ENCODE data around the gene ARHGAP6. TPM values are rescaled to one million over a fixed set of nuclear protein-coding genes. Genes with fewer than 3 reads are reported as not detected.

The ARHGAP6 gene
- total and polyA plus RNA-seq, 4 donors = 3.8 to 5.8 (median 4.2) TPM

- H3K9me3 ChIP-seq (ENCODE audit: control insufficient read depth, insufficient read depth, low read length) = no peaks in the 10 kb centered on the region
- H3K4me3 ChIP-seq (ENCODE audit: low read depth, low read length) = no peak overlapping the region
- no peak overlapping the region for H3K27ac ChIP-seq (ENCODE audit: low read depth, low read length)
- H3K27me3 ChIP-seq (ENCODE audit: control insufficient read depth, insufficient read depth, low read length) = peaks cover 8% of the 10 kb centered on the region
- WGBS (ENCODE audit: insufficient coverage) = 82% methylated on average over 2 of the region's 3 CpGs
- DNase-seq (ENCODE audit: low read depth in 4 of 6, low spot score in 6 of 6) = no peak
- no peaks in the 10 kb centered on the region for H3K36me3 ChIP-seq (ENCODE audit: control insufficient read depth, insufficient read depth, low read length)
- H3K4me1 ChIP-seq (ENCODE audit: control insufficient read depth, insufficient read depth, low read length) = no peaks in the 10 kb centered on the region
These were observed 398.3 kb downstream of the ARHGAP6 start for GRCh38 chrX:11267425-11267824.

DNA sequence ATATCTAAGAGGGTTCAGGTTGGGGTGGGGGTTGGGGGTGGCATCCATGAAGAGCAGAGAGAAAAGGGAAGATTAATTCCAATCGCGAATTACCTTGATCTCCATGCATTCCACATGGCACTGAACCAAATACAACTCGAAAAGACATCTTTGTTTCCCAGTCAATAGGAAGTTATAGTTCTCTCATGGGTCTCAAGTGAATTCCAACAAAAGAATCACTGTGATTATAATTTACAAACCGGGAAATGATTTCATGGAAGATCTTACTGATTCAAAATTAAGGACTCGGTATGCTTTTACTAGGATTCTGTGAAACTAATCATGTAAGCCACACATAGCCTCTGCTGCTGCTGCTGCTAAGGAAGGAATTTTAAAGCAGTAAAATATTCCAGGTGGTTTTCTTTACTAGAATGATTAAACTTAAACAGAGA, 399.1 kb downstream of the ARHGAP6 start:
- H3K36me3 ChIP-seq (ENCODE audit: control insufficient read depth, insufficient read depth, low read length) = no peaks in the 10 kb centered on the region
- no peaks in the 10 kb centered on the region for H3K9me3 ChIP-seq (ENCODE audit: control insufficient read depth, insufficient read depth, low read length)
- peak in 2 of 6 donors; percentile 6 for DNase-seq (ENCODE audit: low read depth in 4 of 6, low spot score in 6 of 6)
- WGBS (ENCODE audit: insufficient coverage) = 80% methylated on average over 1 of the region's 5 CpGs
- no peaks in the 10 kb centered on the region for H3K4me1 ChIP-seq (ENCODE audit: control insufficient read depth, insufficient read depth, low read length)
- peaks cover 8% of the 10 kb centered on the region for H3K27me3 ChIP-seq (ENCODE audit: control insufficient read depth, insufficient read depth, low read length)
- no peak overlapping the region for H3K27ac ChIP-seq (ENCODE audit: low read depth, low read length)
- no peak overlapping the region for H3K4me3 ChIP-seq (ENCODE audit: low read depth, low read length)

GRCh38 chrX:11265352-11265751, 400.4 kb downstream of the ARHGAP6 start:
- DNase-seq (ENCODE audit: low read depth in 4 of 6, low spot score in 6 of 6) = no peak
- Histone ChIP-seq H3K4me3 (ENCODE audit: low read depth, low read length) (no peak overlapping the region), H3K9me3 (ENCODE audit: control insufficient read depth, insufficient read depth, low read length) (no peaks in the 10 kb centered on the region), H3K4me1 (ENCODE audit: control insufficient read depth, insufficient read depth, low read length) (no peaks in the 10 kb centered on the region), H3K36me3 (ENCODE audit: control insufficient read depth, insufficient read depth, low read length) (no peaks in the 10 kb centered on the region), H3K27ac (ENCODE audit: low read depth, low read length) (no peak overlapping the region), H3K27me3 (ENCODE audit: control insufficient read depth, insufficient read depth, low read length) (peaks cover 8% of the 10 kb centered on the region)
- 33% methylated on average over 1 of the region's 3 CpGs for WGBS (ENCODE audit: insufficient coverage)

- Histone ChIP-seq H3K27ac (ENCODE audit: low read depth, low read length) (no peak overlapping the region), H3K9me3 (ENCODE audit: control insufficient read depth, insufficient read depth, low read length) (no peaks in the 10 kb centered on the region), H3K4me1 (ENCODE audit: control insufficient read depth, insufficient read depth, low read length) (no peaks in the 10 kb centered on the region), H3K27me3 (ENCODE audit: control insufficient read depth, insufficient read depth, low read length) (peaks cover 8% of the 10 kb centered on the region), H3K36me3 (ENCODE audit: control insufficient read depth, insufficient read depth, low read length) (no peaks in the 10 kb centered on the region), H3K4me3 (ENCODE audit: low read depth, low read length) (no peak overlapping the region)
- no CpG with 5 or more reads among the region's 1 CpG for WGBS (ENCODE audit: insufficient coverage)
- no peak for DNase-seq (ENCODE audit: low read depth in 4 of 6, low spot score in 6 of 6)
These were observed 400.8 kb downstream of the ARHGAP6 start for GRCh38 chrX:11264925-11265324.

- H3K36me3 ChIP-seq (ENCODE audit: control insufficient read depth, insufficient read depth, low read length) = no peaks in the 10 kb centered on the region
- H3K4me3 ChIP-seq (ENCODE audit: low read depth, low read length) = no peak overlapping the region
- H3K9me3 ChIP-seq (ENCODE audit: control insufficient read depth, insufficient read depth, low read length) = no peaks in the 10 kb centered on the region
- no peak overlapping the region for H3K27ac ChIP-seq (ENCODE audit: low read depth, low read length)
- no peak for DNase-seq (ENCODE audit: low read depth in 4 of 6, low spot score in 6 of 6)
- no peaks in the 10 kb centered on the region for H3K4me1 ChIP-seq (ENCODE audit: control insufficient read depth, insufficient read depth, low read length)
- no CpG with 5 or more reads among the region's 1 CpG for WGBS (ENCODE audit: insufficient coverage)
- H3K27me3 ChIP-seq (ENCODE audit: control insufficient read depth, insufficient read depth, low read length) = peaks cover 3% of the 10 kb centered on the region
These were observed 404.5 kb downstream of the ARHGAP6 start for GRCh38 chrX:11261260-11261659.

DNA sequence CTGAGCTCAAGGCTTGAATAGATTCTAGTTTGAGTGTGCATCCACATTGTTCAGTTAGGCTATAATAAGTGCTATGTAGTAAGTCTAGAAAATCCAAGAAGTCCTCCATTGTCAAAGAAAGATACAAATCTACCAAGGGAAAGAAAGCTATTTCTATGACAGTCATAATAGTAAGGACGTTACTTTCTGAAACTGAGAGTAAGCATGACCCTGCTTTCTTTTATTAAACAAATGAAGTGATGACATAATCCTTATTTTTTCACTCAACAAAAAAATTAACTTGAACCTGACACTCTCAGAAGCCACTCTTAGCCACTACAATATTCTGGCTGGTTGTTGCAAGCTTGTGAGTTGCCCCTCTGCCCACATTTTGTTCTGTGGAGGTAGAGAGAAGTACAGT, 406.3 kb downstream of the ARHGAP6 start:
- no peaks in the 10 kb centered on the region for H3K36me3 ChIP-seq (ENCODE audit: control insufficient read depth, insufficient read depth, low read length)
- WGBS (ENCODE audit: insufficient coverage) = no CpG with 5 or more reads among the region's 1 CpG
- H3K27ac ChIP-seq (ENCODE audit: low read depth, low read length) = no peak overlapping the region

DNA sequence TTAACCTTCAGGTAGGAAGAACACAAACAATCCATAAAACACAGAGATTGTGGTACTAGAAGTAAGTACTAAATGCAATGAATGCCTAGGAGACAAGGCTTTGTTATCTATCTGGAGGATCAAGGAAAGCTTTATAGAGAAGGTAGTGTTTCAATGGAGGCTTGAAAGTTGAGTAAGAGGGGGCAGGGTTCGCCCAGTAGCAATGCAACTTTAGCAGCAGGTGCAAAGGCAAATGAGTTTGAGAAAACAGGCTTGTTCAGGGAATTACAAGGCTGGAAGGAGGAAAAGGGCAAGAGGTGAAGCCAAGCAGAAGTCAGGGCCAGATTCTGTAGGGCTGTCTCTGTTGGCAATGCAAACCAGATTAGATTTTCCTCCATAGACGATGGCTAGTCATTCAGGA, 408.0 kb downstream of the ARHGAP6 start:
- no peak for DNase-seq (ENCODE audit: low read depth in 4 of 6, low spot score in 6 of 6)
- Histone ChIP-seq H3K27ac (ENCODE audit: low read depth, low read length) (no peak overlapping the region), H3K9me3 (ENCODE audit: control insufficient read depth, insufficient read depth, low read length) (no peaks in the 10 kb centered on the region), H3K4me3 (ENCODE audit: low read depth, low read length) (no peak overlapping the region), H3K4me1 (ENCODE audit: control insufficient read depth, insufficient read depth, low read length) (no peaks in the 10 kb centered on the region), H3K27me3 (ENCODE audit: control insufficient read depth, insufficient read depth, low read length) (no peaks in the 10 kb centered on the region), H3K36me3 (ENCODE audit: control insufficient read depth, insufficient read depth, low read length) (no peaks in the 10 kb centered on the region)
- WGBS (ENCODE audit: insufficient coverage) = 81% methylated on average over 2 of the region's 2 CpGs

More for the DNA sequence above, 406.3 kb downstream of the ARHGAP6 start:
- Histone ChIP-seq H3K27me3 (ENCODE audit: control insufficient read depth, insufficient read depth, low read length) (peaks cover 3% of the 10 kb centered on the region), H3K4me1 (ENCODE audit: control insufficient read depth, insufficient read depth, low read length) (no peaks in the 10 kb centered on the region), H3K4me3 (ENCODE audit: low read depth, low read length) (no peak overlapping the region), H3K9me3 (ENCODE audit: control insufficient read depth, insufficient read depth, low read length) (no peaks in the 10 kb centered on the region)
- DNase-seq (ENCODE audit: low read depth in 4 of 6, low spot score in 6 of 6) = no peak

GRCh38 chrX:11257290-11257689, 408.4 kb downstream of the ARHGAP6 start:
- WGBS (ENCODE audit: insufficient coverage) = no CpG with 5 or more reads among the region's 2 CpGs
- H3K4me3 ChIP-seq (ENCODE audit: low read depth, low read length) = no peak overlapping the region
- H3K27me3 ChIP-seq (ENCODE audit: control insufficient read depth, insufficient read depth, low read length) = no peaks in the 10 kb centered on the region
- no peaks in the 10 kb centered on the region for H3K36me3 ChIP-seq (ENCODE audit: control insufficient read depth, insufficient read depth, low read length)
- no peak for DNase-seq (ENCODE audit: low read depth in 4 of 6, low spot score in 6 of 6)
- no peaks in the 10 kb centered on the region for H3K4me1 ChIP-seq (ENCODE audit: control insufficient read depth, insufficient read depth, low read length)
- H3K27ac ChIP-seq (ENCODE audit: low read depth, low read length) = no peak overlapping the region
- no peaks in the 10 kb centered on the region for H3K9me3 ChIP-seq (ENCODE audit: control insufficient read depth, insufficient read depth, low read length)

DNA sequence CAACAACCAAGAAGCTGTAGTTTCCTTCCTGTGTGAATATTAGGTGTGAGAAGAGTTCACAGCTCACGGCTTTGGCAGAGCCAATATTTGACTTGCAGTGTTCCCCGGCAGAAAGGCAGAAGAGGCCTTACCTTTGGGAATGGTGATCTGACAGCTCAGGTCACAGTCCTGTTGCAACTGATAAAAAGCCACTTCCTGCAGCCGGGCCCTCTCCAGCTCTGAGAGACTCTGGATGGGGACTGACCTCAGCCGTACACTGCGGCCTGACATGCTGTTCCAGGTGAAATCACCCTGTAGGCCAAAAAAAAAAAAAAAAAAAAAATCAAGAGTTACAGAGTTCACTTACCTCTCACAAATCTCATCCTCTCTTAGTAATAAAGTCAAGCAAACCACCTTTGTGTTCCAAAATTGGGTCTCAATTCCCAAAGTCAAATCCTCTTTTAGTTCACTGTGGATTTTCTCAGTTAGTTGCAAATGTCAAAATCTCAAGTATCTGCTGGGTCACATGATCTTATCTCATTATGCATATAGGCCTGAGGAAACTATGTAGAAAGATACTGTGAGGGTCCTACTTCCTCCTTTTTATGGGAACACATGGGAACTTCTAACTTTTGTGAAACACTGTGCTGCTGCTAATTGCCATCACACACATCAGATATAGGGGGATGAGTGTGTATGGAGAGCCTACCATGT, 411.2 kb downstream of the ARHGAP6 start:
- H3K4me1 ChIP-seq (ENCODE audit: control insufficient read depth, insufficient read depth, low read length) = no peaks in the 10 kb centered on the region
- H3K27me3 ChIP-seq (ENCODE audit: control insufficient read depth, insufficient read depth, low read length) = no peaks in the 10 kb centered on the region
- H3K36me3 ChIP-seq (ENCODE audit: control insufficient read depth, insufficient read depth, low read length) = no peaks in the 10 kb centered on the region
- no peak for DNase-seq (ENCODE audit: low read depth in 4 of 6, low spot score in 6 of 6)
- no peak overlapping the region for H3K4me3 ChIP-seq (ENCODE audit: low read depth, low read length)
- H3K9me3 ChIP-seq (ENCODE audit: control insufficient read depth, insufficient read depth, low read length) = no peaks in the 10 kb centered on the region
- no peak overlapping the region for H3K27ac ChIP-seq (ENCODE audit: low read depth, low read length)
- WGBS (ENCODE audit: insufficient coverage) = 85% methylated on average over 5 of the region's 5 CpGs

GRCh38 chrX:11244636-11245035, 421.1 kb downstream of the ARHGAP6 start:
- H3K36me3 ChIP-seq (ENCODE audit: control insufficient read depth, insufficient read depth, low read length) = no peaks in the 10 kb centered on the region
- no peak overlapping the region for H3K27ac ChIP-seq (ENCODE audit: low read depth, low read length)
- H3K27me3 ChIP-seq (ENCODE audit: control insufficient read depth, insufficient read depth, low read length) = peaks cover 3% of the 10 kb centered on the region
- no CpG with 5 or more reads among the region's 2 CpGs for WGBS (ENCODE audit: insufficient coverage)
- H3K9me3 ChIP-seq (ENCODE audit: control insufficient read depth, insufficient read depth, low read length) = no peaks in the 10 kb centered on the region
- no peaks in the 10 kb centered on the region for H3K4me1 ChIP-seq (ENCODE audit: control insufficient read depth, insufficient read depth, low read length)
- DNase-seq (ENCODE audit: low read depth in 4 of 6, low spot score in 6 of 6) = peak in 1 of 6 donors; percentile 41
- H3K4me3 ChIP-seq (ENCODE audit: low read depth, low read length) = no peak overlapping the region

Measured in spinal cord (tissue), 10 donors.